K562 (cell line): ENCODE data around the gene ABI3BP. TPM values are rescaled to one million over a fixed set of nuclear protein-coding genes. Genes with fewer than 3 reads are reported as not detected.
A peak's percentile ranks its signal among the peaks of the same experiment; 100 is the strongest.

ENCODE experiments used
- ATAC-seq: fragments of 200-7000 bp; cut with Tn5 transposase; 3 replicates; pipeline ENCODE4 v1.9.1; 2020; ENCODE audit warnings: moderate library complexity
- BruUV-seq: library from RNA; stranded (reverse); fragments of 400-500 nt; replicated peaks from 2 replicates; lab custom pipeline; 2021; lab: Mats Ljungman, UMichigan
- CTCF ChIA-PET: fragments of 300-600 bp; formaldehyde crosslinking; extraction: SDS; loops from one replicate; lab custom pipeline; 2021; ENCODE audit warnings: low intra/inter-chr PET ratio; lab: Yijun Ruan, JAX
- POLR2A ChIA-PET: fragments of 300-600, 350-650 bp; sonication (Branson Sonifier 250); formaldehyde crosslinking; extraction: SDS; loops from one replicate; lab custom pipeline; 2021; ENCODE audit warnings: antibody characterized with exemption, inconsistent platforms; lab: Yijun Ruan, JAX
- DNase-seq, 4 experiments: peaks; one replicate each; pipeline versions ENCODE4 v3.0.0 to v3.0.0-alpha.2; 2011 to 2018; ENCODE audit warnings: low spot score in 3 of 4, mixed read lengths in 3 of 4; ENCODE audit errors: extremely low read depth in 1 of 4
- FAIRE-seq: peaks from 2 replicates; lab custom pipeline; 2011; peaks lifted over from hg19 to GRCh38; lab: Jason Lieb, UNC
- H2AFZ ChIP-seq: 2 replicates; pipeline ENCODE4 v1.6.0; 2011; ENCODE audit warnings: low read depth, low read length, control low read depth, inconsistent platforms
- H3K27ac ChIP-seq: fragments of 200-600 bp; 3 replicates; pipeline ENCODE4 v1.8.0; 2011; ENCODE audit warnings: low read depth, mild to moderate bottlenecking, control low read depth, inconsistent platforms, low read length, moderate library complexity, mixed read lengths; ENCODE audit errors: extremely low read depth
- H3K27me3 ChIP-seq, 2 experiments: fragments of 300-600 bp in 1 of 2; 2 replicates in 1 of 2; 3 replicates in 1 of 2; pipeline versions ENCODE4 v1.6.0 to v1.8.0; 2011; ENCODE audit warnings: inconsistent platforms in 2 of 2, low read length in 2 of 2, mild to moderate bottlenecking in 1 of 2, mixed read lengths in 1 of 2, moderate library complexity in 1 of 2; ENCODE audit not compliant: control insufficient read depth in 2 of 2, insufficient read depth in 2 of 2
- H3K36me3 ChIP-seq: fragments of 300-600 bp; 3 replicates; pipeline ENCODE4 v1.8.0; 2011; ENCODE audit warnings: mild to moderate bottlenecking, low read length, inconsistent platforms; ENCODE audit not compliant: control insufficient read depth, insufficient read depth
- H3K4me1 ChIP-seq, 2 experiments: fragments of 200-600 bp in 1 of 2; replicated peaks in 1 of 2; 2 replicates in 1 of 2; 3 replicates in 1 of 2; pipeline versions ENCODE4 v1.5.1 to v1.8.0; 2011; ENCODE audit warnings: inconsistent platforms in 2 of 2, low read length in 2 of 2, mild to moderate bottlenecking in 1 of 2, mixed read lengths in 1 of 2, moderate library complexity in 1 of 2; ENCODE audit not compliant: control insufficient read depth in 2 of 2, insufficient read depth in 2 of 2
- H3K4me2 ChIP-seq: 2 replicates; pipeline ENCODE4 v1.6.1; 2011; ENCODE audit warnings: low read length, control low read depth, inconsistent platforms, mixed read lengths; ENCODE audit not compliant: insufficient read depth
- H3K4me3 ChIP-seq: fragments of 200-600 bp; sonication (generic), shearing (Covaris generic); 2 replicates; pipeline ENCODE4 v1.5.1; 2016; ENCODE audit warnings: control low read depth, inconsistent platforms
- H3K79me2 ChIP-seq: fragments of 200-600 bp; 3 replicates; pipeline ENCODE4 v1.8.0; 2011; ENCODE audit warnings: low read length, inconsistent platforms; ENCODE audit not compliant: control insufficient read depth, insufficient read depth
- H3K9ac ChIP-seq, 2 experiments: 2 replicates each; pipeline versions ENCODE4 v1.6.0 to v1.6.1; 2011; ENCODE audit warnings: low read depth in 2 of 2, low read length in 2 of 2, control low read depth in 1 of 2, inconsistent platforms in 1 of 2, mild to moderate bottlenecking in 1 of 2, mixed read lengths in 1 of 2; ENCODE audit not compliant: insufficient read depth in 1 of 2
- H3K9me1 ChIP-seq: one replicate; pipeline ENCODE4 v1.6.0; 2011; ENCODE audit warnings: inconsistent platforms, mild to moderate bottlenecking, low read length, moderate library complexity; ENCODE audit not compliant: control insufficient read depth, insufficient read depth
- H3K9me3 ChIP-seq: replicated peaks from 2 replicates; pipeline ENCODE4 v1.5.1; 2011; ENCODE audit warnings: low read depth, low read length, inconsistent platforms; ENCODE audit not compliant: control insufficient read depth, insufficient read depth
- H4K20me1 ChIP-seq: replicated peaks from 2 replicates; pipeline ENCODE4 v1.6.1; 2011; ENCODE audit warnings: low read length, inconsistent platforms, mixed read lengths; ENCODE audit not compliant: control insufficient read depth, insufficient read depth
- ESRRA ChIP-seq: fragments of 450-650 bp; IDR thresholded peaks from 2 replicates; pipeline ENCODE4 v1.6.1; 2014; ENCODE audit warnings: low read depth, mild to moderate bottlenecking, moderate library complexity, borderline replicate concordance
- NFATC3 ChIP-seq: fragments of 450-650 bp; IDR thresholded peaks from 2 replicates; pipeline ENCODE4 v1.6.1; 2017; ENCODE audit warnings: mild to moderate bottlenecking
- RBM25 ChIP-seq: fragments of 200-400 bp; formaldehyde crosslinking; IDR thresholded peaks from 2 replicates; pipeline ENCODE4 v1.6.1; 2018; ENCODE audit warnings: low read length, low read depth, moderate library complexity; ENCODE audit not compliant: severe bottlenecking
- ZBTB7A ChIP-seq: IDR thresholded peaks from 2 replicates; pipeline ENCODE4 v1.6.1; 2011; ENCODE audit warnings: low read depth, mild to moderate bottlenecking, low read length, moderate library complexity, borderline replicate concordance; ENCODE audit not compliant: control insufficient read depth
- WGBS: fragments of 100-300 bp; shearing (Covaris generic); methylation state at CpG from one replicate; pipeline ENCODE4 v1.1.6; 2016; ENCODE audit warnings: low coverage, mixed read lengths; ENCODE audit not compliant: insufficient coverage; ENCODE audit errors: missing lambda C conversion rate; 5-methylcytosine and 5-hydroxymethylcytosine counted together
- in situ Hi-C: fragments of 300-500 bp; cut with MboI; formaldehyde crosslinking; loops from 4 replicates; pipeline ENCODE4 v1.15.0; 2018; ENCODE audit warnings: inconsistent platforms, mixed read lengths
- intact Hi-C: fragments of 100-400 bp; cut with micrococcal nuclease; formaldehyde crosslinking; loops from 2 replicates; pipeline ENCODE4 v1.14.2; 2022
- polyA plus RNA-seq, 8 experiments: library from polyadenylated mRNA; depleted of rRNA in 4 of 8; stranded (reverse) in 5 of 8; unstranded in 3 of 8; fragments of >200 nt; fragmentation: Nextera tagmentation in 2 of 8; fragmentation: Illumina TruSeq in 1 of 8; extraction: Ambion mirVana in 2 of 8; extraction: Trizol in 1 of 8; gene quantifications; 2 replicates each; pipeline versions ENCODE4 v1.2.1 to v1.2.3, GENCODE V29; 2011 to 2014; ENCODE audit warnings: inconsistent platforms in 1 of 8, missing spikeins in 1 of 8
- total RNA-seq, 7 experiments: library from RNA; depleted of rRNA in 6 of 7; stranded (reverse); fragments of >200 nt in 6 of 7; fragmentation: Illumina TruSeq in 2 of 7; extraction: Trizol in 2 of 7; gene quantifications; 2 replicates each; pipeline versions ENCODE4 v1.2.1 to v1.2.3, GENCODE V29; 2011 to 2021; ENCODE audit warnings: low replicate concordance in 1 of 7
- TF ChIP-seq, protein P1 (sequence below): fragments of 250-450 bp; sonication (Bioruptor Pico); IDR thresholded peaks from 2 replicates; pipeline ENCODE4 v1.4.0; 2020; ENCODE audit warnings: mild to moderate bottlenecking

The ABI3BP gene
- total and polyA plus RNA-seq, 9 of the 15 experiments (the other 6 are each of a cell fraction or from before 2014, with no cell fraction given): 0.01 to 0.24 (median 0.06) TPM; not detected in 5

GRCh38 chr3:100994809-100995208 is 1.6 kb upstream of the ABI3BP start (continued):
- TF ChIP-seq, protein P1, sequence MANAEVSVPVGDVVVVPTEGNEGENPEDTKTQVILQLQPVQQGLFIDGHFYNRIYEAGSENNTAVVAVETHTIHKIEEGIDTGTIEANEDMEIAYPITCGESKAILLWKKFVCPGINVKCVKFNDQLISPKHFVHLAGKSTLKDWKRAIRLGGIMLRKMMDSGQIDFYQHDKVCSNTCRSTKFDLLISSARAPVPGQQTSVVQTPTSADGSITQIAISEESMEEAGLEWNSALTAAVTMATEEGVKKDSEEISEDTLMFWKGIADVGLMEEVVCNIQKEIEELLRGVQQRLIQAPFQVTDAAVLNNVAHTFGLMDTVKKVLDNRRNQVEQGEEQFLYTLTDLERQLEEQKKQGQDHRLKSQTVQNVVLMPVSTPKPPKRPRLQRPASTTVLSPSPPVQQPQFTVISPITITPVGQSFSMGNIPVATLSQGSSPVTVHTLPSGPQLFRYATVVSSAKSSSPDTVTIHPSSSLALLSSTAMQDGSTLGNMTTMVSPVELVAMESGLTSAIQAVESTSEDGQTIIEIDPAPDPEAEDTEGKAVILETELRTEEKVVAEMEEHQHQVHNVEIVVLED (CRISPR knock-in tag): no peak
- no peak for TF ChIP-seq ZBTB7A
- TF ChIP-seq, all 486 proteins: peak for 0

GRCh38 chr3:100994187-100994586 is 966 bp upstream of the ABI3BP start:
- H3K4me2 ChIP-seq: no peak overlapping the region
- no peaks in the 10 kb centered on the region for H3K9me1 ChIP-seq
- in situ Hi-C loops (no loop called here), intact Hi-C loops (no loop called here)
- 1% methylated on average over 5 of the region's 5 CpGs for WGBS
- no peaks in the 10 kb centered on the region for H3K4me1 ChIP-seq
- H3K27me3 ChIP-seq: no peaks in the 10 kb centered on the region
- H3K9ac ChIP-seq: no peak overlapping the region
- no peaks in the 10 kb centered on the region for H4K20me1 ChIP-seq
- ChIA-PET POLR2A (no interaction called here), CTCF (no interaction called here)
- no peaks in the 10 kb centered on the region for H3K9me3 ChIP-seq
- no TSS peak for BruUV-seq
- no peaks in the 10 kb centered on the region for H3K36me3 ChIP-seq
- no peaks in the 10 kb centered on the region for H3K79me2 ChIP-seq
- FAIRE-seq (no peak), DNase-seq (no peak), ATAC-seq (no peak)
- TF ChIP-seq NFATC3 (no peak), ESRRA (peak; percentile 69; the same call in 1 of the 2 replicates), RBM25 (peak; percentile 54)
- no peak overlapping the region for H2AFZ ChIP-seq
- H3K27ac ChIP-seq: no peak overlapping the region
- H3K4me3 ChIP-seq: no peak overlapping the region
